ENCODE data around the gene ANKS1B.

ANKS1B gene

GRCh38 chr12:99135376-99135775 lies 849.4 kb downstream of the ANKS1B start:
- TF ChIP-seq GATA1 (IDR thresholded peaks at IDR 0.05; ENCODE audit: low read depth, low read length) (no peak), POLR2A (IDR thresholded peaks at IDR 0.05; ENCODE audit: low read length) (no peak)
- no peak for DNase-seq

GRCh38 chr12:99133401-99133800 lies 851.3 kb downstream of the ANKS1B start:
- TF ChIP-seq GATA1 (IDR thresholded peaks at IDR 0.05; ENCODE audit: low read depth, low read length) (no peak), POLR2A (IDR thresholded peaks at IDR 0.05; ENCODE audit: low read length) (no peak)
- DNase-seq, result no peak

GRCh38 chr12:99131751-99132199 lies 853.0 kb downstream of the ANKS1B start:
- TF ChIP-seq GATA1 (IDR thresholded peaks at IDR 0.05; ENCODE audit: low read depth, low read length), result no peak
- no peak for TF ChIP-seq POLR2A (IDR thresholded peaks at IDR 0.05; ENCODE audit: low read length)

GRCh38 chr12:99130808-99131553 lies 853.8 kb downstream of the ANKS1B start:
- no peak for DNase-seq
- TF ChIP-seq POLR2A (IDR thresholded peaks at IDR 0.05; ENCODE audit: low read length) (no peak), GATA1 (IDR thresholded peaks at IDR 0.05; ENCODE audit: low read depth, low read length) (no peak)

More at GRCh38 chr12:99131751-99132199, 853.0 kb downstream of the ANKS1B start:
- no peak for DNase-seq

GRCh38 chr12:99128246-99128802 lies 856.4 kb downstream of the ANKS1B start:
- no peak for DNase-seq
- TF ChIP-seq GATA1 (IDR thresholded peaks at IDR 0.05; ENCODE audit: low read depth, low read length) (no peak), POLR2A (IDR thresholded peaks at IDR 0.05; ENCODE audit: low read length) (no peak)

GRCh38 chr12:99122959-99123358 lies 861.8 kb downstream of the ANKS1B start:
- no peak for DNase-seq
- TF ChIP-seq POLR2A (IDR thresholded peaks at IDR 0.05; ENCODE audit: low read length) (no peak), GATA1 (IDR thresholded peaks at IDR 0.05; ENCODE audit: low read depth, low read length) (no peak)

- no peak for TF ChIP-seq GATA1 (IDR thresholded peaks at IDR 0.05; ENCODE audit: low read depth, low read length)
- no peak for TF ChIP-seq POLR2A (IDR thresholded peaks at IDR 0.05; ENCODE audit: low read length)
- no peak for DNase-seq
These were observed 862.2 kb downstream of the ANKS1B start for GRCh38 chr12:99122496-99122895.

GRCh38 chr12:99121546-99121945 lies 863.2 kb downstream of the ANKS1B start:
- TF ChIP-seq POLR2A (IDR thresholded peaks at IDR 0.05; ENCODE audit: low read length), result no peak

GRCh38 chr12:99119943-99120342 lies 864.8 kb downstream of the ANKS1B start:
- no peak for TF ChIP-seq GATA1 (IDR thresholded peaks at IDR 0.05; ENCODE audit: low read depth, low read length)
- no peak for TF ChIP-seq POLR2A (IDR thresholded peaks at IDR 0.05; ENCODE audit: low read length)
- DNase-seq, result no peak

More at GRCh38 chr12:99121546-99121945, 863.2 kb downstream of the ANKS1B start:
- DNase-seq, result no peak

- DNase-seq, result no peak
- TF ChIP-seq GATA1 (IDR thresholded peaks at IDR 0.05; ENCODE audit: low read depth, low read length), result no peak
- no peak for TF ChIP-seq POLR2A (IDR thresholded peaks at IDR 0.05; ENCODE audit: low read length)
These were observed 865.3 kb downstream of the ANKS1B start for GRCh38 chr12:99119449-99119848.

- no peak for TF ChIP-seq POLR2A (IDR thresholded peaks at IDR 0.05; ENCODE audit: low read length)
- TF ChIP-seq GATA1 (IDR thresholded peaks at IDR 0.05; ENCODE audit: low read depth, low read length), result no peak
- DNase-seq, result no peak
These were observed 873.1 kb downstream of the ANKS1B start for GRCh38 chr12:99111600-99111999.

GRCh38 chr12:99110868-99111267 lies 873.9 kb downstream of the ANKS1B start:
- no peak for DNase-seq
- TF ChIP-seq GATA1 (IDR thresholded peaks at IDR 0.05; ENCODE audit: low read depth, low read length), result no peak
- TF ChIP-seq POLR2A (IDR thresholded peaks at IDR 0.05; ENCODE audit: low read length), result no peak

GRCh38 chr12:99110212-99110611 lies 874.5 kb downstream of the ANKS1B start:
- TF ChIP-seq GATA1 (IDR thresholded peaks at IDR 0.05; ENCODE audit: low read depth, low read length) (no peak), POLR2A (IDR thresholded peaks at IDR 0.05; ENCODE audit: low read length) (no peak)

GRCh38 chr12:99108924-99109323 lies 875.8 kb downstream of the ANKS1B start:
- DNase-seq, result no peak
- no peak for TF ChIP-seq GATA1 (IDR thresholded peaks at IDR 0.05; ENCODE audit: low read depth, low read length)
- TF ChIP-seq POLR2A (IDR thresholded peaks at IDR 0.05; ENCODE audit: low read length), result no peak

More at GRCh38 chr12:99110212-99110611, 874.5 kb downstream of the ANKS1B start:
- DNase-seq, result no peak

- TF ChIP-seq GATA1 (IDR thresholded peaks at IDR 0.05; ENCODE audit: low read depth, low read length), result no peak
- TF ChIP-seq POLR2A (IDR thresholded peaks at IDR 0.05; ENCODE audit: low read length), result no peak
- DNase-seq, result no peak
These were observed 885.0 kb downstream of the ANKS1B start for GRCh38 chr12:99099786-99100185.

Data from erythroblast (primary cell).